GM23338 (cell line): Measurements from ENCODE around the gene ANKS1B. TPM values are rescaled to one million over a fixed set of nuclear protein-coding genes. Genes with fewer than 3 reads are reported as not detected.

Experiments used
- ATAC-seq: fragments of 200-7000 bp; cut with Tn5 transposase; 3 replicates; pipeline ENCODE4 v1.9.1; 2020
- DNase-seq: peaks from one replicate; pipeline ENCODE4 v3.0.0-alpha.2; 2015; ENCODE audit warnings: low spot score
- H2AFZ ChIP-seq: fragments of 200-600 bp; sonication (generic); 2 replicates; pipeline ENCODE4 v1.8.0; 2016; ENCODE audit warnings: antibody characterized with exemption, mild to moderate bottlenecking, moderate library complexity
- H3F3A ChIP-seq: fragments of 200-600 bp; sonication (generic); replicated peaks from 2 replicates; pipeline ENCODE4 v1.8.0; 2017; ENCODE audit warnings: antibody characterized with exemption, mixed run types, low read depth
- H3K27ac ChIP-seq: fragments of 200-600 bp; sonication (generic); 2 replicates; pipeline ENCODE4 v1.6.1; 2016; ENCODE audit warnings: low read depth
- H3K27me3 ChIP-seq: fragments of 200-600 bp; sonication (generic); 2 replicates; pipeline ENCODE4 v1.8.0; 2016; ENCODE audit warnings: mild to moderate bottlenecking, mixed run types, moderate library complexity; ENCODE audit not compliant: insufficient read depth
- H3K36me3 ChIP-seq: fragments of 200-600 bp; sonication (generic); 2 replicates; pipeline ENCODE4 v1.8.0; 2016; ENCODE audit warnings: mild to moderate bottlenecking; ENCODE audit not compliant: insufficient read depth
- H3K4me1 ChIP-seq: fragments of 200-600 bp; sonication (generic); 2 replicates; pipeline ENCODE4 v1.8.0; 2016; ENCODE audit warnings: mild to moderate bottlenecking, moderate library complexity; ENCODE audit not compliant: insufficient read depth
- H3K4me2 ChIP-seq: fragments of 200-600 bp; sonication (generic); 2 replicates; pipeline ENCODE4 v1.7.1; 2017; ENCODE audit warnings: mixed run types
- H3K4me3 ChIP-seq: fragments of 200-600 bp; sonication (generic); 2 replicates; pipeline ENCODE4 v1.6.1; 2016; ENCODE audit warnings: mixed run types
- H3K79me2 ChIP-seq: fragments of 200-600 bp; sonication (generic); replicated peaks from 2 replicates; pipeline ENCODE4 v1.8.0; 2017; ENCODE audit warnings: mild to moderate bottlenecking; ENCODE audit not compliant: insufficient read depth
- H3K9me2 ChIP-seq: fragments of 200-600 bp; sonication (generic); 2 replicates; pipeline ENCODE4 v1.8.0; 2017; ENCODE audit not compliant: insufficient read depth
- H4K20me1 ChIP-seq: fragments of 200-600 bp; sonication (generic); replicated peaks from 2 replicates; pipeline ENCODE4 v1.8.0; 2017; ENCODE audit warnings: mild to moderate bottlenecking; ENCODE audit not compliant: insufficient read depth
- H3K27ac Mint-ChIP-seq: 2 replicates; pipeline ENCODE4 v1.8.0; 2020; ENCODE audit warnings: inconsistent platforms, mild to moderate bottlenecking, moderate library complexity, mixed read lengths
- H3K27me3 Mint-ChIP-seq: 3 replicates; pipeline ENCODE4 v1.8.0; 2022; ENCODE audit warnings: low read depth, mild to moderate bottlenecking, moderate library complexity, mixed read lengths, inconsistent platforms; ENCODE audit not compliant: insufficient read depth, poor library complexity
- H3K36me3 Mint-ChIP-seq: 3 replicates; pipeline ENCODE4 v1.8.0; 2021; ENCODE audit warnings: low read depth, mild to moderate bottlenecking, inconsistent platforms, moderate library complexity, mixed read lengths
- H3K4me1 Mint-ChIP-seq: 3 replicates; pipeline ENCODE4 v1.8.0; 2020; ENCODE audit warnings: mild to moderate bottlenecking, inconsistent platforms, mixed read lengths
- H3K4me3 Mint-ChIP-seq: 3 replicates; pipeline ENCODE4 v1.8.0; 2021; ENCODE audit warnings: moderate library complexity, mild to moderate bottlenecking, inconsistent platforms, mixed read lengths
- H3K9me3 Mint-ChIP-seq: 3 replicates; pipeline ENCODE4 v1.8.0; 2020; ENCODE audit warnings: moderate library complexity, mild to moderate bottlenecking, inconsistent platforms, mixed read lengths
- CREB1 ChIP-seq: fragments of 250-450 bp; sonication (Bioruptor Pico); IDR thresholded peaks from 2 replicates; pipeline ENCODE4 v1.5.0; 2020; ENCODE audit warnings: low read depth, mild to moderate bottlenecking, moderate library complexity
- ETS1 ChIP-seq: IDR thresholded peaks from 2 replicates; pipeline ENCODE4 v1.6.1; 2016; ENCODE audit warnings: antibody characterized with exemption
- EZH2 ChIP-seq: fragments of 200-600 bp; sonication (generic); IDR thresholded peaks from one replicate; pipeline ENCODE4 v1.8.0; 2017; ENCODE audit warnings: antibody characterized with exemption, mild to moderate bottlenecking, low read depth; ENCODE audit not compliant: unreplicated experiment
- EZH2phosphoT487 ChIP-seq: fragments of 200-600 bp; sonication (generic); IDR thresholded peaks from one replicate; pipeline ENCODE4 v1.8.1; 2018; ENCODE audit warnings: antibody characterized with exemption; ENCODE audit not compliant: unreplicated experiment
- JUNB ChIP-seq: IDR thresholded peaks from one replicate; pipeline ENCODE4 v1.6.1; 2016; ENCODE audit warnings: antibody characterized with exemption; ENCODE audit not compliant: unreplicated experiment
- NANOG ChIP-seq: IDR thresholded peaks from 2 replicates; pipeline ENCODE4 v1.6.1; 2016; ENCODE audit warnings: antibody characterized with exemption, borderline replicate concordance
- POLR2AphosphoS5 ChIP-seq: IDR thresholded peaks from 2 replicates; pipeline ENCODE4 v1.6.1; 2016; ENCODE audit warnings: antibody characterized with exemption, low read depth
- REST ChIP-seq: IDR thresholded peaks from one replicate; pipeline ENCODE4 v1.6.1; 2018; ENCODE audit warnings: antibody characterized with exemption; ENCODE audit not compliant: unreplicated experiment
- STAT1 ChIP-seq: IDR thresholded peaks from one replicate; pipeline ENCODE4 v1.6.1; 2016; ENCODE audit warnings: antibody characterized with exemption; ENCODE audit not compliant: unreplicated experiment
- ZNF114 ChIP-seq: fragments of 250-450 bp; sonication (Bioruptor Pico); IDR thresholded peaks from 2 replicates; pipeline ENCODE4 v1.5.0; 2020; ENCODE audit warnings: mild to moderate bottlenecking, moderate library complexity
- ZNF331 ChIP-seq: fragments of 250-450 bp; sonication (Bioruptor Pico); IDR thresholded peaks from 2 replicates; pipeline ENCODE4 v1.5.0; 2020; ENCODE audit warnings: low read depth, mild to moderate bottlenecking, moderate library complexity
- ZNF462 ChIP-seq: fragments of 250-450 bp; sonication (Bioruptor Pico); IDR thresholded peaks from 2 replicates; pipeline ENCODE4 v1.5.0; 2020; ENCODE audit warnings: mild to moderate bottlenecking, moderate library complexity
- polyA plus RNA-seq: library from polyadenylated mRNA; unstranded; fragments of >200 nt; fragmentation: Nextera tagmentation; extraction: Ambion mirVana; gene quantifications from 2 replicates; pipeline ENCODE4 v1.2.1, GENCODE V29; 2016
- total RNA-seq: library from RNA; depleted of rRNA; stranded (reverse); fragments of >200 nt; shearing (Covaris generic); gene quantifications from 2 replicates; pipeline ENCODE4 v1.2.3, GENCODE V29; 2014
- TF ChIP-seq, protein P1 (sequence below), 2 experiments: fragments of 200-600 bp in 1 of 2; sonication (generic) in 1 of 2; conservative IDR thresholded peaks; 2 replicates each; pipeline versions ENCODE4 v1.5.1 to v1.6.1; 2016 to 2017; ENCODE audit warnings: antibody characterized with exemption in 2 of 2, low read depth in 2 of 2, mild to moderate bottlenecking in 2 of 2, moderate library complexity in 1 of 2

ANKS1B gene
- total and polyA plus RNA-seq, 2 experiments from 2014 or later, result 4.3 to 5.8 TPM

GRCh38 chr12:99066726-99067125, 918.0 kb downstream of the ANKS1B start (continued):
- TF ChIP-seq ETS1, result no peak
- TF ChIP-seq ZNF114, result no peak
- no peak for TF ChIP-seq ZNF331 (CRISPR knock-in tag)

GRCh38 chr12:99063182-99063581, 921.6 kb downstream of the ANKS1B start:
- Histone ChIP-seq H3K36me3 (no peaks in the 10 kb centered on the region), H3F3A (no peaks in the 10 kb centered on the region), H4K20me1 (no peaks in the 10 kb centered on the region), H3K4me2 (no peak overlapping the region), H3K27ac (no peak overlapping the region), H3K4me3 (no peak overlapping the region), H3K4me1 (peaks cover 8% of the 10 kb centered on the region; the same call in 1 of the 2 replicates), H3K79me2 (no peaks in the 10 kb centered on the region), H3K27me3 (no peaks in the 10 kb centered on the region), H3K9me2 (no peaks in the 10 kb centered on the region), H2AFZ (no peak overlapping the region)
- no peaks in the 10 kb centered on the region for H3K9me3 Mint-ChIP-seq
- H3K4me3 Mint-ChIP-seq, result no peak overlapping the region
- ATAC-seq (no peak), DNase-seq (no peak)
- H3K4me1 Mint-ChIP-seq, result peaks cover 11% of the 10 kb centered on the region; the same call in 2 of the 3 replicates
- no peak overlapping the region for H3K27ac Mint-ChIP-seq
- H3K36me3 Mint-ChIP-seq, result no peaks in the 10 kb centered on the region
- peaks cover 2% of the 10 kb centered on the region for H3K27me3 Mint-ChIP-seq
- TF ChIP-seq EZH2 (no peak), NANOG (no peak), CREB1 (CRISPR knock-in tag) (no peak), STAT1 (no peak), ZNF114 (no peak), JUNB (no peak), EZH2phosphoT487 (no peak), REST (no peak), ZNF331 (CRISPR knock-in tag) (no peak), ZNF462 (CRISPR knock-in tag) (no peak), POLR2AphosphoS5 (no peak)
- TF ChIP-seq, protein P1, sequence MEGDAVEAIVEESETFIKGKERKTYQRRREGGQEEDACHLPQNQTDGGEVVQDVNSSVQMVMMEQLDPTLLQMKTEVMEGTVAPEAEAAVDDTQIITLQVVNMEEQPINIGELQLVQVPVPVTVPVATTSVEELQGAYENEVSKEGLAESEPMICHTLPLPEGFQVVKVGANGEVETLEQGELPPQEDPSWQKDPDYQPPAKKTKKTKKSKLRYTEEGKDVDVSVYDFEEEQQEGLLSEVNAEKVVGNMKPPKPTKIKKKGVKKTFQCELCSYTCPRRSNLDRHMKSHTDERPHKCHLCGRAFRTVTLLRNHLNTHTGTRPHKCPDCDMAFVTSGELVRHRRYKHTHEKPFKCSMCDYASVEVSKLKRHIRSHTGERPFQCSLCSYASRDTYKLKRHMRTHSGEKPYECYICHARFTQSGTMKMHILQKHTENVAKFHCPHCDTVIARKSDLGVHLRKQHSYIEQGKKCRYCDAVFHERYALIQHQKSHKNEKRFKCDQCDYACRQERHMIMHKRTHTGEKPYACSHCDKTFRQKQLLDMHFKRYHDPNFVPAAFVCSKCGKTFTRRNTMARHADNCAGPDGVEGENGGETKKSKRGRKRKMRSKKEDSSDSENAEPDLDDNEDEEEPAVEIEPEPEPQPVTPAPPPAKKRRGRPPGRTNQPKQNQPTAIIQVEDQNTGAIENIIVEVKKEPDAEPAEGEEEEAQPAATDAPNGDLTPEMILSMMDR (conservative IDR thresholded peaks at IDR 0.05; ENCODE audit: low read depth in 2 of 2), result no peak
